Coronary artery (tissue), 2 donors: ENCODE measurements around the gene POLD3.

ENCODE experiments used
- DNase-seq: peaks from one replicate; pipeline ENCODE4 v3.0.0-alpha.2; 2017; ENCODE audit warnings: low spot score
- H3K27ac ChIP-seq, 2 donors: fragments of 200-600 bp; sonication (generic); one replicate each; pipeline ENCODE4 v1.5.1; 2016 to 2019
- H3K4me3 ChIP-seq: fragments of 200-600 bp; sonication (generic); 2 replicates; pipeline ENCODE4 v1.5.1; 2016; ENCODE audit warnings: mild to moderate bottlenecking, moderate library complexity
- CTCF ChIP-seq: fragments of 200-600 bp; sonication (generic); IDR thresholded peaks from one replicate; pipeline ENCODE4 v1.5.1; 2019; ENCODE audit warnings: antibody characterized with exemption

POLD3 gene

GRCh38 chr11:74636630-74637184 lies 44.3 kb downstream of the POLD3 start:
- no peak overlapping the region for H3K27ac ChIP-seq
- H3K4me3 ChIP-seq = no peak overlapping the region

GRCh38 chr11:74637700-74638099 lies 45.3 kb downstream of the POLD3 start:
- TF ChIP-seq CTCF = no peak
- Histone ChIP-seq H3K27ac (no peak overlapping the region), H3K4me3 (no peak overlapping the region)
- no peak for DNase-seq

More at GRCh38 chr11:74636630-74637184, 44.3 kb downstream of the POLD3 start:
- no peak for TF ChIP-seq CTCF
- no peak for DNase-seq

- H3K27ac ChIP-seq = no peak overlapping the region
- no peak for TF ChIP-seq CTCF
- DNase-seq = no peak
These were observed 46.5 kb downstream of the POLD3 start for GRCh38 chr11:74638869-74639268.

GRCh38 chr11:74639533-74639932 lies 47.2 kb downstream of the POLD3 start:
- no peak for DNase-seq
- no peak overlapping the region for H3K27ac ChIP-seq

More at GRCh38 chr11:74638869-74639268, 46.5 kb downstream of the POLD3 start:
- H3K4me3 ChIP-seq = no peak overlapping the region

GRCh38 chr11:74641289-74641688 lies 48.9 kb downstream of the POLD3 start:
- Histone ChIP-seq H3K4me3 (no peak overlapping the region), H3K27ac (no peak overlapping the region)
- no peak for DNase-seq
- TF ChIP-seq CTCF = no peak

More at GRCh38 chr11:74639533-74639932, 47.2 kb downstream of the POLD3 start:
- H3K4me3 ChIP-seq = no peak overlapping the region
- no peak for TF ChIP-seq CTCF

- no peak overlapping the region for H3K27ac ChIP-seq
- H3K4me3 ChIP-seq = no peak overlapping the region
- no peak for TF ChIP-seq CTCF
- no peak for DNase-seq
These were observed 49.5 kb downstream of the POLD3 start for GRCh38 chr11:74641905-74642304.

GRCh38 chr11:74642912-74643311 lies 50.5 kb downstream of the POLD3 start:
- Histone ChIP-seq H3K4me3 (no peak overlapping the region), H3K27ac (no peak overlapping the region)
- TF ChIP-seq CTCF = no peak
- no peak for DNase-seq
